Neutrophil (primary cell): Measurements from ENCODE around the gene CYFIP1.

ENCODE experiments used
- H3K27ac ChIP-seq: fragments of 200-600 bp; sonication (generic); 2 replicates; pipeline ENCODE4 v1.5.1; 2016; ENCODE audit warnings: mild to moderate bottlenecking, moderate library complexity
- H3K27me3 ChIP-seq: fragments of 200-600 bp; sonication (generic); 2 replicates; pipeline ENCODE4 v1.6.0; 2016; ENCODE audit warnings: mild to moderate bottlenecking
- H3K36me3 ChIP-seq: fragments of 200-600 bp; sonication (generic); 2 replicates; pipeline ENCODE4 v1.5.1; 2017
- H3K4me1 ChIP-seq, 2 experiments: fragments of 200-600 bp in 1 of 2; sonication (generic) in 1 of 2; 1 replicate in 1 of 2; 2 replicates in 1 of 2; pipeline versions ENCODE4 v1.5.1 to v1.6.1; 2013 to 2016; ENCODE audit warnings: low read depth in 1 of 2, low read length in 1 of 2, mild to moderate bottlenecking in 1 of 2, moderate library complexity in 1 of 2; ENCODE audit not compliant: control insufficient read depth in 1 of 2, insufficient read depth in 1 of 2
- H3K4me3 ChIP-seq, 2 experiments: fragments of 200-600 bp in 1 of 2; sonication (generic) in 1 of 2; 1 replicate in 1 of 2; 2 replicates in 1 of 2; pipeline ENCODE4 v1.5.1; 2013 to 2016; ENCODE audit warnings: low read depth in 1 of 2, low read length in 1 of 2, mild to moderate bottlenecking in 1 of 2, moderate library complexity in 1 of 2
- H3K9me3 ChIP-seq: fragments of 200-600 bp; sonication (generic); 2 replicates; pipeline ENCODE4 v1.5.1; 2016
- CTCF ChIP-seq: fragments of 200-600 bp; sonication (generic); IDR thresholded peaks from 2 replicates; pipeline ENCODE4 v1.5.1; 2016; ENCODE audit warnings: antibody characterized with exemption

The CYFIP1 gene

GRCh38 chr15:22974745-22975144 is 5.4 kb downstream of the CYFIP1 start:
- no peak for TF ChIP-seq CTCF
- peaks cover 8 to 12% of the 10 kb centered on the region in 2 experiments for H3K4me1 ChIP-seq
- H3K27ac ChIP-seq: no peak overlapping the region

GRCh38 chr15:22973987-22974386 is 6.2 kb downstream of the CYFIP1 start:
- TF ChIP-seq CTCF: no peak
- Histone ChIP-seq H3K27ac (no peak overlapping the region), H3K9me3 (no peaks in the 10 kb centered on the region), H3K27me3 (peaks cover 27% of the 10 kb centered on the region), H3K4me3 (no peak overlapping the region), H3K4me1 (peaks cover under 1 to 4% of the 10 kb centered on the region in 2 experiments), H3K36me3 (no peaks in the 10 kb centered on the region)

More at GRCh38 chr15:22974745-22975144, 5.4 kb downstream of the CYFIP1 start:
- Histone ChIP-seq H3K9me3 (no peaks in the 10 kb centered on the region), H3K36me3 (no peaks in the 10 kb centered on the region), H3K27me3 (peaks cover 35% of the 10 kb centered on the region), H3K4me3 (no peak overlapping the region)

GRCh38 chr15:22973286-22973685 is 6.9 kb downstream of the CYFIP1 start:
- Histone ChIP-seq H3K4me3 (no peak overlapping the region), H3K9me3 (no peaks in the 10 kb centered on the region), H3K27ac (no peak overlapping the region), H3K36me3 (no peaks in the 10 kb centered on the region), H3K27me3 (peaks cover 20% of the 10 kb centered on the region), H3K4me1 (no peaks in the 10 kb centered on the region)
- no peak for TF ChIP-seq CTCF

- TF ChIP-seq CTCF: no peak
- Histone ChIP-seq H3K4me1 (no peaks in the 10 kb centered on the region), H3K36me3 (no peaks in the 10 kb centered on the region), H3K27me3 (no peaks in the 10 kb centered on the region), H3K4me3 (no peak overlapping the region), H3K27ac (no peak overlapping the region), H3K9me3 (no peaks in the 10 kb centered on the region)
These were observed 10.7 kb downstream of the CYFIP1 start for GRCh38 chr15:22969489-22969888.

GRCh38 chr15:22968366-22968765 is 11.8 kb downstream of the CYFIP1 start:
- Histone ChIP-seq H3K27me3 (no peaks in the 10 kb centered on the region), H3K4me3 (no peak overlapping the region), H3K4me1 (no peaks in the 10 kb centered on the region), H3K9me3 (no peaks in the 10 kb centered on the region), H3K36me3 (no peaks in the 10 kb centered on the region), H3K27ac (no peak overlapping the region)
- no peak for TF ChIP-seq CTCF
